HEK293 (cell line): ENCODE data around the gene SOX5.

ENCODE experiments used
- CTCF ChIA-PET: fragments of 350-600 bp; formaldehyde crosslinking; extraction: SDS; loops from one replicate; lab custom pipeline; 2021; ENCODE audit warnings: antibody characterized with exemption; lab: Yijun Ruan, JAX
- POLR2A ChIA-PET: fragments of 300-600 bp; formaldehyde crosslinking; extraction: SDS; loops from one replicate; lab custom pipeline; 2020; ENCODE audit warnings: antibody characterized with exemption, inconsistent platforms; lab: Yijun Ruan, JAX
- H3K27ac ChIP-seq: fragments of 200-500 bp; sonication (Bioruptor generic); 2 replicates; pipeline ENCODE4 v1.5.1; 2014; ENCODE audit warnings: low read depth, low read length, control low read depth, inconsistent platforms; ENCODE audit errors: extremely low read depth
- H3K36me3 ChIP-seq, 2 experiments: fragments of 200-500 bp in 1 of 2; sonication (Bioruptor generic) in 1 of 2; 1 replicate in 1 of 2; 2 replicates in 1 of 2; pipeline ENCODE4 v1.5.1; 2014 to 2017; ENCODE audit warnings: inconsistent platforms in 2 of 2, low read length in 2 of 2; ENCODE audit not compliant: control insufficient read depth in 2 of 2, insufficient read depth in 1 of 2
- H3K4me1 ChIP-seq: fragments of 200-500 bp; sonication (Bioruptor generic); 2 replicates; pipeline ENCODE4 v1.5.1; 2014; ENCODE audit warnings: mild to moderate bottlenecking, low read length, inconsistent platforms; ENCODE audit not compliant: control insufficient read depth, insufficient read depth
- H3K4me3 ChIP-seq: 2 replicates; pipeline ENCODE4 v1.5.1; 2011; ENCODE audit warnings: low read depth, mild to moderate bottlenecking, control low read depth, low read length, moderate library complexity
- H3K9me3 ChIP-seq: fragments of 200-500 bp; sonication (Bioruptor generic); 2 replicates; pipeline ENCODE4 v1.5.1; 2014; ENCODE audit warnings: low read depth, low read length, inconsistent platforms; ENCODE audit not compliant: control insufficient read depth, insufficient read depth
- HOXA7 ChIP-seq: sonication (generic); formaldehyde crosslinking; IDR thresholded peaks from 2 replicates; pipeline ENCODE4 v1.8.1; 2022; ENCODE audit warnings: missing genetic modification reagents, borderline replicate concordance
- ZFP41 ChIP-seq: fragments of 450-650 bp; formaldehyde crosslinking; IDR thresholded peaks from 2 replicates; pipeline ENCODE4 v1.5.1; 2016; ENCODE audit warnings: missing biosample characterization, missing genetic modification characterization, borderline replicate concordance
- ZNF10 ChIP-seq: fragments of 450-650 bp; formaldehyde crosslinking; IDR thresholded peaks from 2 replicates; pipeline ENCODE4 v1.5.1; 2017; ENCODE audit warnings: missing biosample characterization, missing genetic modification characterization
- ZNF501 ChIP-seq: fragments of 450-650 bp; formaldehyde crosslinking; IDR thresholded peaks from 2 replicates; pipeline ENCODE4 v1.5.1; 2016; ENCODE audit warnings: missing biosample characterization, missing genetic modification characterization
- ZNF560 ChIP-seq: fragments of 450-650 bp; formaldehyde crosslinking; IDR thresholded peaks from 2 replicates; pipeline ENCODE4 v1.5.1; 2017; ENCODE audit warnings: missing biosample characterization, missing genetic modification characterization, borderline replicate concordance
- ZNF626 ChIP-seq: fragments of 450-650 bp; sonication (Bioruptor Pico); formaldehyde crosslinking; IDR thresholded peaks from 2 replicates; pipeline ENCODE4 v1.5.1; 2018; ENCODE audit warnings: missing biosample characterization, missing genetic modification characterization, inconsistent platforms
- ZNF629 ChIP-seq: fragments of 450-650 bp; formaldehyde crosslinking; IDR thresholded peaks from 2 replicates; pipeline ENCODE4 v1.5.1; 2017; ENCODE audit warnings: missing biosample characterization, missing genetic modification characterization
- ZNF670 ChIP-seq: fragments of 450-650 bp; formaldehyde crosslinking; IDR thresholded peaks from 2 replicates; pipeline ENCODE4 v1.5.1; 2016; ENCODE audit warnings: missing biosample characterization, missing genetic modification characterization, low read depth
- TF ChIP-seq, protein P1 (sequence below): fragments of 450-650 bp; formaldehyde crosslinking; IDR thresholded peaks from 2 replicates; pipeline ENCODE4 v1.5.1; 2016; ENCODE audit warnings: missing biosample characterization, missing genetic modification characterization
- TF ChIP-seq, protein P2 (sequence below): fragments of 450-650 bp; formaldehyde crosslinking; IDR thresholded peaks from 2 replicates; pipeline ENCODE4 v1.5.1; 2017; ENCODE audit warnings: missing biosample characterization, missing genetic modification characterization
- TF ChIP-seq, protein P3 (sequence below): fragments of 450-650 bp; formaldehyde crosslinking; IDR thresholded peaks from 2 replicates; pipeline ENCODE4 v1.5.1; 2016; ENCODE audit warnings: missing biosample characterization, missing genetic modification characterization
- TF ChIP-seq, protein P4 (sequence below): fragments of 450-650 bp; formaldehyde crosslinking; IDR thresholded peaks from 2 replicates; pipeline ENCODE4 v1.5.1; 2016; ENCODE audit warnings: missing biosample characterization, missing genetic modification characterization
- TF ChIP-seq, protein P5 (sequence below): fragments of 450-650 bp; formaldehyde crosslinking; IDR thresholded peaks from 2 replicates; pipeline ENCODE4 v1.5.1; 2017; ENCODE audit warnings: missing biosample characterization, missing genetic modification characterization
- TF ChIP-seq, protein P6 (sequence below): IDR thresholded peaks from 2 replicates; pipeline ENCODE4 v1.6.1; 2011; ENCODE audit warnings: mild to moderate bottlenecking, low read depth, low read length, borderline replicate concordance
- TF ChIP-seq, protein P7 (sequence below): fragments of 450-650 bp; formaldehyde crosslinking; IDR thresholded peaks from 2 replicates; pipeline ENCODE4 v1.5.1; 2016; ENCODE audit warnings: missing biosample characterization, missing genetic modification characterization

Gene SOX5

DNA sequence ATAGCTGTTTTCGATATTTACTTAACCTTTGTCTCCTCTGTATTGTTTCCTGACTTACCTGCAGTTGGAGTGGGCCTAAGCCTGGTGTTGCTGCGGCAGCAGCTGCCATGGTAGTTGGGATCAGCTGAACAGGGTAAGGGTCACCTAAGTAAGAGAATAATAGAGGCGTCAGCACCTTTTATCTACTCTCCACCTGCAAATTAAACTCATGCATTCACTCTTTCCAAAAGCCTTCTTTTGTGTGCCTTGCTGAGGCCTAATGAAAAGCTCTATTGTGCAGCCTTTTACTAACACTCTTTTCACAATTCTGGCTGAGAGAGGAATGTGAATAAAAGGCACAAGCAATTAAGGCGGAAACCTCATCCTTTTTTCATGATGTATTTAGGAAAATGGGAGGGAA, 308.7 kb downstream of the SOX5 start (continued):
- TF ChIP-seq ZNF670 (tag by site-specific recombination) (no peak), ZNF560 (no peak), HOXA7 (no peak), ZNF501 (tag by site-specific recombination) (no peak)
- TF ChIP-seq, protein P1, sequence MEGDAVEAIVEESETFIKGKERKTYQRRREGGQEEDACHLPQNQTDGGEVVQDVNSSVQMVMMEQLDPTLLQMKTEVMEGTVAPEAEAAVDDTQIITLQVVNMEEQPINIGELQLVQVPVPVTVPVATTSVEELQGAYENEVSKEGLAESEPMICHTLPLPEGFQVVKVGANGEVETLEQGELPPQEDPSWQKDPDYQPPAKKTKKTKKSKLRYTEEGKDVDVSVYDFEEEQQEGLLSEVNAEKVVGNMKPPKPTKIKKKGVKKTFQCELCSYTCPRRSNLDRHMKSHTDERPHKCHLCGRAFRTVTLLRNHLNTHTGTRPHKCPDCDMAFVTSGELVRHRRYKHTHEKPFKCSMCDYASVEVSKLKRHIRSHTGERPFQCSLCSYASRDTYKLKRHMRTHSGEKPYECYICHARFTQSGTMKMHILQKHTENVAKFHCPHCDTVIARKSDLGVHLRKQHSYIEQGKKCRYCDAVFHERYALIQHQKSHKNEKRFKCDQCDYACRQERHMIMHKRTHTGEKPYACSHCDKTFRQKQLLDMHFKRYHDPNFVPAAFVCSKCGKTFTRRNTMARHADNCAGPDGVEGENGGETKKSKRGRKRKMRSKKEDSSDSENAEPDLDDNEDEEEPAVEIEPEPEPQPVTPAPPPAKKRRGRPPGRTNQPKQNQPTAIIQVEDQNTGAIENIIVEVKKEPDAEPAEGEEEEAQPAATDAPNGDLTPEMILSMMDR (tag by site-specific recombination) = no peak
- TF ChIP-seq, protein P2, sequence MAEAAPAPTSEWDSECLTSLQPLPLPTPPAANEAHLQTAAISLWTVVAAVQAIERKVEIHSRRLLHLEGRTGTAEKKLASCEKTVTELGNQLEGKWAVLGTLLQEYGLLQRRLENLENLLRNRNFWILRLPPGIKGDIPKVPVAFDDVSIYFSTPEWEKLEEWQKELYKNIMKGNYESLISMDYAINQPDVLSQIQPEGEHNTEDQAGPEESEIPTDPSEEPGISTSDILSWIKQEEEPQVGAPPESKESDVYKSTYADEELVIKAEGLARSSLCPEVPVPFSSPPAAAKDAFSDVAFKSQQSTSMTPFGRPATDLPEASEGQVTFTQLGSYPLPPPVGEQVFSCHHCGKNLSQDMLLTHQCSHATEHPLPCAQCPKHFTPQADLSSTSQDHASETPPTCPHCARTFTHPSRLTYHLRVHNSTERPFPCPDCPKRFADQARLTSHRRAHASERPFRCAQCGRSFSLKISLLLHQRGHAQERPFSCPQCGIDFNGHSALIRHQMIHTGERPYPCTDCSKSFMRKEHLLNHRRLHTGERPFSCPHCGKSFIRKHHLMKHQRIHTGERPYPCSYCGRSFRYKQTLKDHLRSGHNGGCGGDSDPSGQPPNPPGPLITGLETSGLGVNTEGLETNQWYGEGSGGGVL (tag by site-specific recombination) = no peak
- TF ChIP-seq, protein P3, sequence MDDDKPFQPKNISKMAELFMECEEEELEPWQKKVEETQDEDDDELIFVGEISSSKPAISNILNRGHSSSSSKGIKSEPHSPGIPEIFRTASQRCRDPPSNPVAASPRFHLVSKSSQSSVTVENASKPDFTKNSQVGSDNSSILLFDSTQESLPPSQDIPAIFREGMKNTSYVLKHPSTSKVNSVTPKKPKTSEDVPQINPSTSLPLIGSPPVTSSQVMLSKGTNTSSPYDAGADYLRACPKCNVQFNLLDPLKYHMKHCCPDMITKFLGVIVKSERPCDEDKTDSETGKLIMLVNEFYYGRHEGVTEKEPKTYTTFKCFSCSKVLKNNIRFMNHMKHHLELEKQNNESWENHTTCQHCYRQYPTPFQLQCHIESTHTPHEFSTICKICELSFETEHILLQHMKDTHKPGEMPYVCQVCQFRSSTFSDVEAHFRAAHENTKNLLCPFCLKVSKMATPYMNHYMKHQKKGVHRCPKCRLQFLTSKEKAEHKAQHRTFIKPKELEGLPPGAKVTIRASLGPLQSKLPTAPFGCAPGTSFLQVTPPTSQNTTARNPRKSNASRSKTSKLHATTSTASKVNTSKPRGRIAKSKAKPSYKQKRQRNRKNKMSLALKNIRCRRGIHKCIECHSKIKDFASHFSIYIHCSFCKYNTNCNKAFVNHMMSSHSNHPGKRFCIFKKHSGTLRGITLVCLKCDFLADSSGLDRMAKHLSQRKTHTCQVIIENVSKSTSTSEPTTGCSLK (tag by site-specific recombination) = no peak
- TF ChIP-seq, protein P4, sequence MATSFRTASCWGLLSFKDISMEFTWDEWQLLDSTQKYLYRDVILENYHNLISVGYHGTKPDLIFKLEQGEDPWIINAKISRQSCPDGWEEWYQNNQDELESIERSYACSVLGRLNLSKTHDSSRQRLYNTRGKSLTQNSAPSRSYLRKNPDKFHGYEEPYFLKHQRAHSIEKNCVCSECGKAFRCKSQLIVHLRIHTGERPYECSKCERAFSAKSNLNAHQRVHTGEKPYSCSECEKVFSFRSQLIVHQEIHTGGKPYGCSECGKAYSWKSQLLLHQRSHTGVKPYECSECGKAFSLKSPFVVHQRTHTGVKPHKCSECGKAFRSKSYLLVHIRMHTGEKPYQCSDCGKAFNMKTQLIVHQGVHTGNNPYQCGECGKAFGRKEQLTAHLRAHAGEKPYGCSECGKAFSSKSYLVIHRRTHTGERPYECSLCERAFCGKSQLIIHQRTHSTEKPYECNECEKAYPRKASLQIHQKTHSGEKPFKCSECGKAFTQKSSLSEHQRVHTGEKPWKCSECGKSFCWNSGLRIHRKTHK (tag by site-specific recombination) = no peak
- TF ChIP-seq, all 188 proteins: peak for 0

DNA sequence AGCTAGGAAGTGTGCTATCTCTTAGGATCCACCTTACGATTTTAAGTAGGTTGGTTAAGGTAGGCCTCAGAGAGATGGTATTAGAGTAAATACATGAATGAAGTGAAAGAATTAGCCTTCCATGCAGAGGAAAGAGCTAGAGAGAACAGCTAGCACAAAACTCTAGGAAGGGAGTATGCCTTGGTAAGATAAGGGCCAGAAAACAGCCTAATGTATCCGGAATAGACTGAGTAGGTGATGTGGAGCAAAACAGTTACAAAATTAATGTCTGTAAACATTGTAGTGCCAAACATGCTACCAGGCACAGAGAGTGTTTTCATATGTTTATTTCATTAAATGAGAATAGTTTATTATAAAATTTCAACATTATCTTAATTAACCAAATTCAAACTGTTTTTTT, 315.1 kb downstream of the SOX5 start:
- Histone ChIP-seq H3K4me1 (no peaks in the 10 kb centered on the region), H3K27ac (no peak overlapping the region), H3K36me3 (no peaks in the 10 kb centered on the region)
- POLR2A ChIA-PET = no interaction called here
- TF ChIP-seq, protein P5, sequence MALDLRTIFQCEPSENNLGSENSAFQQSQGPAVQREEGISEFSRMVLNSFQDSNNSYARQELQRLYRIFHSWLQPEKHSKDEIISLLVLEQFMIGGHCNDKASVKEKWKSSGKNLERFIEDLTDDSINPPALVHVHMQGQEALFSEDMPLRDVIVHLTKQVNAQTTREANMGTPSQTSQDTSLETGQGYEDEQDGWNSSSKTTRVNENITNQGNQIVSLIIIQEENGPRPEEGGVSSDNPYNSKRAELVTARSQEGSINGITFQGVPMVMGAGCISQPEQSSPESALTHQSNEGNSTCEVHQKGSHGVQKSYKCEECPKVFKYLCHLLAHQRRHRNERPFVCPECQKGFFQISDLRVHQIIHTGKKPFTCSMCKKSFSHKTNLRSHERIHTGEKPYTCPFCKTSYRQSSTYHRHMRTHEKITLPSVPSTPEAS (tag by site-specific recombination) = no peak
- no peak for TF ChIP-seq ZNF626 (tag by site-specific recombination)
- no peak for TF ChIP-seq ZFP41 (tag by site-specific recombination)
- TF ChIP-seq, protein P2 (tag by site-specific recombination) = no peak
- TF ChIP-seq, protein P6, sequence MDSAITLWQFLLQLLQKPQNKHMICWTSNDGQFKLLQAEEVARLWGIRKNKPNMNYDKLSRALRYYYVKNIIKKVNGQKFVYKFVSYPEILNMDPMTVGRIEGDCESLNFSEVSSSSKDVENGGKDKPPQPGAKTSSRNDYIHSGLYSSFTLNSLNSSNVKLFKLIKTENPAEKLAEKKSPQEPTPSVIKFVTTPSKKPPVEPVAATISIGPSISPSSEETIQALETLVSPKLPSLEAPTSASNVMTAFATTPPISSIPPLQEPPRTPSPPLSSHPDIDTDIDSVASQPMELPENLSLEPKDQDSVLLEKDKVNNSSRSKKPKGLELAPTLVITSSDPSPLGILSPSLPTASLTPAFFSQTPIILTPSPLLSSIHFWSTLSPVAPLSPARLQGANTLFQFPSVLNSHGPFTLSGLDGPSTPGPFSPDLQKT = no peak
- TF ChIP-seq ZNF10 (tag by site-specific recombination) = no peak
- TF ChIP-seq, protein P7, sequence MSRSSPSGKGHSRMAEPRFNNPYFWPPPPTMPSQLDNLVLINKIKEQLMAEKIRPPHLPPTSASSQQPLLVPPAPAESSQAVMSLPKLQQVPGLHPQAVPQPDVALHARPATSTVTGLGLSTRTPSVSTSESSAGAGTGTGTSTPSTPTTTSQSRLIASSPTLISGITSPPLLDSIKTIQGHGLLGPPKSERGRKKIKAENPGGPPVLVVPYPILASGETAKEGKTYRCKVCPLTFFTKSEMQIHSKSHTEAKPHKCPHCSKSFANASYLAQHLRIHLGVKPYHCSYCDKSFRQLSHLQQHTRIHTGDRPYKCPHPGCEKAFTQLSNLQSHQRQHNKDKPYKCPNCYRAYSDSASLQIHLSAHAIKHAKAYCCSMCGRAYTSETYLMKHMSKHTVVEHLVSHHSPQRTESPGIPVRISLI = no peak
- TF ChIP-seq ZNF629 (tag by site-specific recombination) = no peak
- TF ChIP-seq, all 188 proteins: peak for 0
- CTCF ChIA-PET = interaction anchor here (0.7 kb wide), 1 partner anchor 134 kb away, joined by 3 read pairs; no protein-coding TSS in a partner anchor
- H3K9me3 ChIP-seq = no peaks in the 10 kb centered on the region
- H3K4me3 ChIP-seq = no peak overlapping the region
